ENCODE results near the gene ALAS2. TPM values are rescaled to one million over a fixed set of nuclear protein-coding genes. Genes with fewer than 3 reads are reported as not detected.
"Not testable (repeated sequence)": the region's sequence is repeated elsewhere in the genome, so short reads cannot be mapped to it uniquely, and the experiment has no call there.

The ALAS2 gene, protein sequence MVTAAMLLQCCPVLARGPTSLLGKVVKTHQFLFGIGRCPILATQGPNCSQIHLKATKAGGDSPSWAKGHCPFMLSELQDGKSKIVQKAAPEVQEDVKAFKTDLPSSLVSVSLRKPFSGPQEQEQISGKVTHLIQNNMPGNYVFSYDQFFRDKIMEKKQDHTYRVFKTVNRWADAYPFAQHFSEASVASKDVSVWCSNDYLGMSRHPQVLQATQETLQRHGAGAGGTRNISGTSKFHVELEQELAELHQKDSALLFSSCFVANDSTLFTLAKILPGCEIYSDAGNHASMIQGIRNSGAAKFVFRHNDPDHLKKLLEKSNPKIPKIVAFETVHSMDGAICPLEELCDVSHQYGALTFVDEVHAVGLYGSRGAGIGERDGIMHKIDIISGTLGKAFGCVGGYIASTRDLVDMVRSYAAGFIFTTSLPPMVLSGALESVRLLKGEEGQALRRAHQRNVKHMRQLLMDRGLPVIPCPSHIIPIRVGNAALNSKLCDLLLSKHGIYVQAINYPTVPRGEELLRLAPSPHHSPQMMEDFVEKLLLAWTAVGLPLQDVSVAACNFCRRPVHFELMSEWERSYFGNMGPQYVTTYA
- total RNA-seq (10 to 100 TPM in 1 of 5 donors, not detected in 4; 18.4 TPM), polyA plus RNA-seq (not detected)
- long read RNA-seq, donor 1 = 0 reads
- long read RNA-seq, donor 2 = 0 reads
- long read RNA-seq, donor 3, partial matches to known transcripts = 0 of 1 reads
- long read RNA-seq, donor 3, other reads (novel, unspliced or antisense) = 0 of 1 reads
- long read RNA-seq, donor 4 = 0 reads
- long read RNA-seq, donor 5, partial matches to known transcripts = 0 of 1 reads
- long read RNA-seq, donor 5, other reads (novel, unspliced or antisense) = 0 of 1 reads
- long read RNA-seq, donor 6 = 0 reads
- long read RNA-seq, donor 7, partial matches to known transcripts = 0 of 1 reads
- long read RNA-seq, donor 7, other reads (novel, unspliced or antisense) = 0 of 1 reads
- long read RNA-seq, donor 8, partial matches to known transcripts = 0 of 1 reads
- long read RNA-seq, donor 8, other reads (novel, unspliced or antisense) = 0 of 1 reads
- long read RNA-seq, donor 9, partial matches to known transcripts = 0 of 1 reads
- long read RNA-seq, donor 9, other reads (novel, unspliced or antisense) = 0 of 1 reads
- long read RNA-seq, donor 10 = 0 reads

DNA sequence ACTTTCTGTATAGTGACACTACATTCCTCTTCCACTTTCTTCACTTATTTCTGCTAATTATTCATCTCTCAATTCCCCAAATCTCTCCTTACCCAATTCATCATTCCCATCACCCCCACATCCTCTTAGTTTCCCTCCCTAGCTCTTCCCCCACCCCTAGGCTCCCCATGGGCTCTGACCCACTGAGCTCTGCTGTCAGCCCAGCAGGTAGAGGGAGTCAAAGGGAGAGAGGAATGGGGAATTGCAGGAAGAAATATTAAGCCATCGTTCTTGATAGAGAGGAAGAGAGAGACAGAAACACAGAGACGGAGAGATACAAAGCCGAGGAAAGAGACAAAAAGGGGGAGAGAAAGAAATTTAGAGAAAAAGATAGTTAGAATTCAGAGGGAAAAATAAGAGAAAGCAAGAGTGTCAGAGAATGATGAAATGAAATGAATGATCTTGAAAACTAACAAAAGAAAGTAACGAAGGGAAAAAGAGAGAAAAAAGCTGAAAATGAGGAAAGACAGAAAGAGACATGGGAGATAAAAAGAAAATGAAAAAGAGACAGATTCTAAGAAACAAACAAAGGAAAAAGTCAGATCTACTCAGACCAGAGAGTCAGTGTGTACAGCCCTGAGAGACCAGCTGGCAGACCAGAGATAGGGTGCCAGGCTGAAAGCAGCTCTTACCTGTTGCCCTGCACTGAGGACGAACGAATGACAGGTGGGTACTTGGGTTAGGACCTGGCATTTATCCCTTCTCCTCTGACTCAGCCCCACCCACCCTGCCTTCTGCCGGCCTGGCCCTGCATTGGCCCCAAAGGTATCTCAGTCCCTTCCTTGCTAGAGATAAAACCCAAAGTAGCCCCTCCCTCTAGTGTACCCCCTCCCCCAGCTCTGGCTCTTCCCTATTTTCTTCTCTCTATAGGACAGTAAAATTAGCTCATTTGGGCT lies at the start of gene ALAS2:
TSS of gene ALAS2 (minus strand) at position 707 of the 935 bp plus-strand sequence. CDS start 4,977 bp downstream, outside the sequence.
- H3K9me3 ChIP-seq = peaks cover 0 to 3% (median 0%) of the 10 kb centered on the region in 4 donors
- TF ChIP-seq, protein P1, sequence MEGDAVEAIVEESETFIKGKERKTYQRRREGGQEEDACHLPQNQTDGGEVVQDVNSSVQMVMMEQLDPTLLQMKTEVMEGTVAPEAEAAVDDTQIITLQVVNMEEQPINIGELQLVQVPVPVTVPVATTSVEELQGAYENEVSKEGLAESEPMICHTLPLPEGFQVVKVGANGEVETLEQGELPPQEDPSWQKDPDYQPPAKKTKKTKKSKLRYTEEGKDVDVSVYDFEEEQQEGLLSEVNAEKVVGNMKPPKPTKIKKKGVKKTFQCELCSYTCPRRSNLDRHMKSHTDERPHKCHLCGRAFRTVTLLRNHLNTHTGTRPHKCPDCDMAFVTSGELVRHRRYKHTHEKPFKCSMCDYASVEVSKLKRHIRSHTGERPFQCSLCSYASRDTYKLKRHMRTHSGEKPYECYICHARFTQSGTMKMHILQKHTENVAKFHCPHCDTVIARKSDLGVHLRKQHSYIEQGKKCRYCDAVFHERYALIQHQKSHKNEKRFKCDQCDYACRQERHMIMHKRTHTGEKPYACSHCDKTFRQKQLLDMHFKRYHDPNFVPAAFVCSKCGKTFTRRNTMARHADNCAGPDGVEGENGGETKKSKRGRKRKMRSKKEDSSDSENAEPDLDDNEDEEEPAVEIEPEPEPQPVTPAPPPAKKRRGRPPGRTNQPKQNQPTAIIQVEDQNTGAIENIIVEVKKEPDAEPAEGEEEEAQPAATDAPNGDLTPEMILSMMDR (IDR thresholded peaks at IDR 0.05) = no peak
- TF ChIP-seq EP300 (IDR thresholded peaks at IDR 0.05) (no peak), POLR2AphosphoS5 (IDR thresholded peaks at IDR 0.05) (no peak), POLR2A (IDR thresholded peaks at IDR 0.05) (no peak)
- no peaks in the 10 kb centered on the region for H3K36me3 ChIP-seq
- H3K27me3 ChIP-seq = peaks cover 0 to 4% (median 0%) of the 10 kb centered on the region in 3 donors
- H3K4me1 ChIP-seq = no peaks in the 10 kb centered on the region
- H3K4me3 ChIP-seq = no peak within 1 kb of the TSS
- no peak within 1 kb of the TSS for H3K27ac ChIP-seq
- 48 to 63% (median 56%) methylated on average over 7 of the region's 7 CpGs for WGBS, 5 donors
- no peak for DNase-seq
- intact Hi-C loops (cut with DNase I; ENCODE audit: low total_unique reads) = no loop called here

DNA sequence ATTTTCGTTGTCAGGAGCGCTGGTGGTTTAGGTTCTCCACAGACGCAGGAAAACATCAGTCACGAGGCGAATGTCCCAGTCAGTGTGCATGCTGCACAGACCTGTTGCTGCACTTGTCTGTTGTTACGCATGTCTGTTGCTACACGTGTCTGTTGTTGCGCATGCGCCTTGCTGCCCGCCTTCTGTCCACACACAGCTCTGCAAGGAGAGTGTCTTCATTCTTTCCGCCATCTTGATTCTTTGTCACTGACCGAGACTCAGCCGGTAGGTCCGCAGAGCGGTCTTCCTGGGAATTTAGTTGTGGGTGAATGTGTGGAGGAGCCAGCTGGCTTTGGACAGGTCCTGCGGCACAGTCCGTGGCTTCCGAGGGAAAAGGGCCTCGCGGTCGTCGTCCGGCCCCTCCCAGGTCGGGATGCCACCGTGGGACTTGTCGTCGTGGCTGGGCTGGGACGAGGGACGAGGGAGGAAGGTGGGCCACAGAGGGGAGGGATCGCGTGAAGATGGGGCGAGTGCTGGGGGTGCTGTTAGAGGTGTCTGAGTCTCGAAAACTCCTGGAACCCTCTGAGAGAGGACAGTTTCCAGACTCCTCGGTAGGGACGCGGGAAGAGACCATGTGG lies 44.2 kb upstream of the ALAS2 start, which contains the start of gene PAGE2B:
TSS of gene PAGE2B (plus strand) at position 180 of the 617 bp plus-strand sequence. CDS start 1,012 bp downstream, outside the sequence.
- Histone ChIP-seq H3K9me3 (no peaks in the 10 kb centered on the region), H3K4me1 (no peaks in the 10 kb centered on the region), H3K27me3 (peaks cover 0 to 4% (median 0%) of the 10 kb centered on the region in 3 donors), H3K27ac (no peak within 1 kb of the TSS), H3K36me3 (no peaks in the 10 kb centered on the region), H3K4me3 (no peak within 1 kb of the TSS)
- TF ChIP-seq POLR2A (IDR thresholded peaks at IDR 0.05) (no peak), EP300 (IDR thresholded peaks at IDR 0.05) (no peak), POLR2AphosphoS5 (IDR thresholded peaks at IDR 0.05) (no peak)
- TF ChIP-seq, protein P1 (IDR thresholded peaks at IDR 0.05) = no peak
- WGBS, 5 donors = 84 to 93% (median 92%) methylated on average over 24 to 36 of the region's 36 CpGs
- intact Hi-C loops (cut with DNase I; ENCODE audit: low total_unique reads) = no loop called here
- no peak for DNase-seq

DNA sequence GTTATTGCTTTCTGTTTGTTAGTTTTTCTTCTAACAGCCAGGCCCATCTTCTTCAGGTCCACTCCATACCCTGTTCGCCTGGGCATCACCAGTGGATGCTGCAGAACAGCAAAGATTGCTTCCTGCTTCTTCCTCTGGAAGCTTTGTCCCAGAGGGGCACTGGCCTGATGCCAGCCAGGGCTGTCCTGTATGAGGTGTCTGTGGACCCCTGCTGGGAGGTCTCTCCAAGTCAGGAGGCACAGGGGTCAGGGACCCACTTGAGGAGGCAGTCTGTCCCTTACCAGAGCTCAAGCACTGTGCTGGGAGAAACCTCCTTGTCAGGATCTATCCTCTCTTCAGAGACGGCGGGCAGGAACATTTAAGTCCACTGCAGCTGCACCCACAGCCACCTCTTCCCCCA lies 41.5 kb upstream of the ALAS2 start:
- H3K36me3 ChIP-seq = no peaks in the 10 kb centered on the region
- H3K27me3 ChIP-seq = peaks cover 0 to 4% (median 0%) of the 10 kb centered on the region in 3 donors
- intact Hi-C loops (cut with DNase I; ENCODE audit: low total_unique reads) = no loop called here
- no peak for TF ChIP-seq POLR2A (IDR thresholded peaks at IDR 0.05)
- TF ChIP-seq, protein P1 (IDR thresholded peaks at IDR 0.05) = no peak
- TF ChIP-seq EP300 (IDR thresholded peaks at IDR 0.05) = no peak
- no peak for TF ChIP-seq POLR2AphosphoS5 (IDR thresholded peaks at IDR 0.05)
- no peak overlapping the region for H3K27ac ChIP-seq
- H3K4me1 ChIP-seq = no peaks in the 10 kb centered on the region
- H3K9me3 ChIP-seq = peaks cover 0 to 8% (median 0%) of the 10 kb centered on the region in 4 donors
- 73 to 96% (median 81%) methylated on average over 3 of the region's 3 CpGs for WGBS, 5 donors
- no peak for DNase-seq
- H3K4me3 ChIP-seq = no peak overlapping the region

DNA sequence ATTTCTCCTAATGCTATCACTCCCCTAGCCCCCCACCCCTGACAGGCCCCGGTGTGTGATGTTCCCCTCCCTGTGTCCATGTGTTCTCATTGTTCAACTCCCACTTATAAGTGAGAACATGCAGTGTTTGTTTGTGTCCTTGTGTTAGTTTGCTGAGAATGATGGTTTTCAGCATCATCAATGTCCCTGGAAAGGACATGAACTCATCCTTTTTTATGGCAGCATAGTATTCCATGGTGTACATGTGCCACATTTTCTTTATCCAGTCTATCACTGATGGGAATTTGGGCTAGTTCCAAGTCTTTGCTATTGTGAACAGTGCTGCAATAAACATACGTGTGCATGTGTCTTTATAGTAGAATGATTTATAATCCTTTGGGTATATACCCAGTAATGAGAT lies 36.4 kb upstream of the ALAS2 start:
- 76 to 92% (median 81%) methylated on average over 2 of the region's 2 CpGs for WGBS, 5 donors
- H3K27ac ChIP-seq; H3K4me1 ChIP-seq; H3K4me3 ChIP-seq; intact Hi-C loops (cut with DNase I; ENCODE audit: low total_unique reads); DNase-seq; H3K9me3 ChIP-seq; H3K36me3 ChIP-seq; H3K27me3 ChIP-seq: not testable (repeated sequence)

Data from stomach (tissue), 19 donors.